ENCODE measurements around the gene TCTN3. TPM values are rescaled to one million over a fixed set of nuclear protein-coding genes. Genes with fewer than 3 reads are reported as not detected.
"Not testable (repeated sequence)": the region's sequence is repeated elsewhere in the genome, so short reads cannot be mapped to it uniquely, and the experiment has no call there.

The TCTN3 gene
- total RNA-seq, 1 experiment from 2014 or later, result 32.5 TPM

DNA sequence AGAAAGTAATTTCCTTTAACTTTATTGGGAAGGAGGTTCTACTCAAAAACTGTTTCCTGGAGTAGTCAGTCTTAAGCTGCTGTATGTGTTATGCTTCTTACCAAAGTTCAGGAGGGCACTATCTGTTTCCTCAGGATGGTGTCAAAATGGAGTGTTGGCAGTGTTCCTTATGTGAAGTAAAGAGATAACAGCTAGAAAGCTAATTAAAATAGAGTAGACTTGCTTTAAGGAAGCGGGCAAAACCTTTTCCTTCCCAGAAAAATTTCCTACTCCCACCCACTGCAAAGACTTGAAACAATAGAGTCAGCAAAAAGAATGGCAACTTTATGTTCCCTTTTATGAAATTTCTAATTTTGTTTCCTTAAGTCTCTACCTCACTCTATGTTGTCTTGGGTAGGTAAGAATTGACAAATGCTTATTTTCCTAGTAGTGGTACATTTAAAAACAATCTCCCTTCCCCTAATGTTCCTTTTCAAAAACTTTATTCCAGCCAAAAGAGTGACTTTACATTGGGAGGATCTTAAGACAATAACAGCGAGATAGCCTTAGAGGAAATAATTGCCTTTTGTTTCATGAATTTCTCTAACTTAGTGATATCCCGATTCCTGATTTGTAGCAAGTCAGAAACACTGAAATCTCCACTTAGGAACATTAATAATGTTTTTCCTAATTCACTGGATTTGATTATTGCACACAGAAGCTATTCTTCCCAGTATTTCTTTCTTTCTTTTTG lies 35.8 kb upstream of the TCTN3 start:
- ChIA-PET CTCF (interaction anchor here (0.5 to 0.7 kb wide), 3 partner anchors 25 to 289 kb away, joined by 3 read pairs; partner anchors contain the start of gene TCTN3), POLR2A (no interaction called here)
- no TSS peak for BruUV-seq (replicated peaks)
- no peak for DNase-seq (ENCODE audit: unreplicated experiment)
- intact Hi-C loops (cut with micrococcal nuclease), result no loop called here
- peaks cover 6% of the 10 kb centered on the region for H3K9me3 Mint-ChIP-seq (ENCODE audit: unreplicated experiment)
- TF ChIP-seq, protein P1, sequence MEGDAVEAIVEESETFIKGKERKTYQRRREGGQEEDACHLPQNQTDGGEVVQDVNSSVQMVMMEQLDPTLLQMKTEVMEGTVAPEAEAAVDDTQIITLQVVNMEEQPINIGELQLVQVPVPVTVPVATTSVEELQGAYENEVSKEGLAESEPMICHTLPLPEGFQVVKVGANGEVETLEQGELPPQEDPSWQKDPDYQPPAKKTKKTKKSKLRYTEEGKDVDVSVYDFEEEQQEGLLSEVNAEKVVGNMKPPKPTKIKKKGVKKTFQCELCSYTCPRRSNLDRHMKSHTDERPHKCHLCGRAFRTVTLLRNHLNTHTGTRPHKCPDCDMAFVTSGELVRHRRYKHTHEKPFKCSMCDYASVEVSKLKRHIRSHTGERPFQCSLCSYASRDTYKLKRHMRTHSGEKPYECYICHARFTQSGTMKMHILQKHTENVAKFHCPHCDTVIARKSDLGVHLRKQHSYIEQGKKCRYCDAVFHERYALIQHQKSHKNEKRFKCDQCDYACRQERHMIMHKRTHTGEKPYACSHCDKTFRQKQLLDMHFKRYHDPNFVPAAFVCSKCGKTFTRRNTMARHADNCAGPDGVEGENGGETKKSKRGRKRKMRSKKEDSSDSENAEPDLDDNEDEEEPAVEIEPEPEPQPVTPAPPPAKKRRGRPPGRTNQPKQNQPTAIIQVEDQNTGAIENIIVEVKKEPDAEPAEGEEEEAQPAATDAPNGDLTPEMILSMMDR (IDR thresholded peaks at IDR 0.05; ENCODE audit: unreplicated experiment), result no peak
- no peaks in the 10 kb centered on the region for H3K4me1 Mint-ChIP-seq (ENCODE audit: insufficient read depth, unreplicated experiment)
- H3K27ac Mint-ChIP-seq (ENCODE audit: low read depth, unreplicated experiment), result no peak overlapping the region
- H3K27me3 Mint-ChIP-seq (ENCODE audit: insufficient read depth, unreplicated experiment), result peaks cover 11% of the 10 kb centered on the region
- no peaks in the 10 kb centered on the region for H3K36me3 Mint-ChIP-seq (ENCODE audit: insufficient read depth, unreplicated experiment)
- no peak overlapping the region for H3K4me3 Mint-ChIP-seq (ENCODE audit: unreplicated experiment)

- Mint-ChIP-seq H3K27ac (ENCODE audit: low read depth, unreplicated experiment) (no peak overlapping the region), H3K36me3 (ENCODE audit: insufficient read depth, unreplicated experiment) (no peaks in the 10 kb centered on the region), H3K27me3 (ENCODE audit: insufficient read depth, unreplicated experiment) (peaks cover 11% of the 10 kb centered on the region), H3K9me3 (ENCODE audit: unreplicated experiment) (peaks cover 6% of the 10 kb centered on the region), H3K4me1 (ENCODE audit: insufficient read depth, unreplicated experiment) (no peaks in the 10 kb centered on the region), H3K4me3 (ENCODE audit: unreplicated experiment) (no peak overlapping the region)
- DNase-seq (ENCODE audit: unreplicated experiment), result peak; percentile 36
- TF ChIP-seq, protein P1 (IDR thresholded peaks at IDR 0.05; ENCODE audit: unreplicated experiment), result no peak
- ChIA-PET CTCF (interaction anchor here (0.5 to 1.4 kb wide), 3 partner anchors 9 to 519 kb away, joined by 3 to 9 read pairs (median 3); partner anchors contain the start of gene TCTN3), POLR2A (no interaction called here)
- intact Hi-C loops (cut with micrococcal nuclease), result no loop called here
- BruUV-seq (replicated peaks), result no TSS peak
Observed at GRCh38 chr10:95728526-95728925, 34.8 kb upstream of the TCTN3 start.

GRCh38 chr10:95722496-95722895 lies 28.8 kb upstream of the TCTN3 start:
- CTCF ChIA-PET, result interaction anchor here (0.5 to 1.9 kb wide), 2 partner anchors 28 to 373 kb away, joined by 3 to 7 read pairs; partner anchors contain the start of gene TCTN3
- DNase-seq (ENCODE audit: unreplicated experiment); BruUV-seq (replicated peaks); H3K4me3 Mint-ChIP-seq (ENCODE audit: unreplicated experiment); intact Hi-C loops (cut with micrococcal nuclease); H3K36me3 Mint-ChIP-seq (ENCODE audit: insufficient read depth, unreplicated experiment); H3K27ac Mint-ChIP-seq (ENCODE audit: low read depth, unreplicated experiment); H3K27me3 Mint-ChIP-seq (ENCODE audit: insufficient read depth, unreplicated experiment); H3K9me3 Mint-ChIP-seq (ENCODE audit: unreplicated experiment); H3K4me1 Mint-ChIP-seq (ENCODE audit: insufficient read depth, unreplicated experiment); POLR2A ChIA-PET: not testable (repeated sequence)

GRCh38 chr10:95720745-95721144 lies 27.0 kb upstream of the TCTN3 start:
- H3K4me1 Mint-ChIP-seq (ENCODE audit: insufficient read depth, unreplicated experiment); H3K27me3 Mint-ChIP-seq (ENCODE audit: insufficient read depth, unreplicated experiment); POLR2A ChIA-PET; H3K27ac Mint-ChIP-seq (ENCODE audit: low read depth, unreplicated experiment); H3K36me3 Mint-ChIP-seq (ENCODE audit: insufficient read depth, unreplicated experiment); H3K9me3 Mint-ChIP-seq (ENCODE audit: unreplicated experiment); intact Hi-C loops (cut with micrococcal nuclease); CTCF ChIA-PET; H3K4me3 Mint-ChIP-seq (ENCODE audit: unreplicated experiment); BruUV-seq (replicated peaks); DNase-seq (ENCODE audit: unreplicated experiment): not testable (repeated sequence)

DNA sequence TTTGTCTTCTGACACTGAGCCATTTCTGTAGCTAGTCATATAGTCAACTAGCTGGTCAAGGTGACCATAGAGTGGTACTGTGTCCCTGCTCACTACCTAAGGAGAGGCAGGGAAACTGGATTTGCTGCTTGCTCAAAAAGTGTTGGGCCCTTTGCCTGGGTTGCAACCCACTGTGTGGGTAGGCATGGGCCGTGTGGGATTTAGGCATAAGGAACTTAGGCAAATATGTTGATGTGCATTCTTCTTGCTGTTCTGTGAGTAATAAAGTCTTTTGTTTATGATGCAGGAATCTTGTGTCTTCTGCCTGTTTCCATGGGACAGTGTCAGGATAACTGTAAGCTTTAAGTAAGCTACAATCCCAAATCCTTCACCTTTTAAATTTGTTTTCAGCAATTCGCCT lies 23.1 kb upstream of the TCTN3 start:
- H3K27me3 Mint-ChIP-seq (ENCODE audit: insufficient read depth, unreplicated experiment), result no peaks in the 10 kb centered on the region
- no TSS peak for BruUV-seq (replicated peaks)
- POLR2A ChIA-PET, result no interaction called here

More for the DNA sequence above, 23.1 kb upstream of the TCTN3 start:
- Mint-ChIP-seq H3K9me3 (ENCODE audit: unreplicated experiment) (no peaks in the 10 kb centered on the region), H3K27ac (ENCODE audit: low read depth, unreplicated experiment) (no peak overlapping the region), H3K36me3 (ENCODE audit: insufficient read depth, unreplicated experiment) (no peaks in the 10 kb centered on the region), H3K4me3 (ENCODE audit: unreplicated experiment) (no peak overlapping the region), H3K4me1 (ENCODE audit: insufficient read depth, unreplicated experiment) (no peaks in the 10 kb centered on the region)
- TF ChIP-seq, protein P1 (IDR thresholded peaks at IDR 0.05; ENCODE audit: unreplicated experiment), result no peak
- CTCF ChIA-PET, result interaction anchor here (0.5 to 1.3 kb wide), 4 partner anchors 9 to 653 kb away, joined by 3 to 4 read pairs (median 3); partner anchors contain the start of gene TCTN3
- no peak for DNase-seq (ENCODE audit: unreplicated experiment)
- intact Hi-C loops (cut with micrococcal nuclease), result no loop called here

All from MCF 10A (cell line).